ENCODE results near the gene TOP1.
A peak's percentile ranks its signal among the peaks of the same experiment; 100 is the strongest.
"Not testable (repeated sequence)": the region's sequence is repeated elsewhere in the genome, so short reads cannot be mapped to it uniquely, and the experiment has no call there.

TOP1 gene

DNA sequence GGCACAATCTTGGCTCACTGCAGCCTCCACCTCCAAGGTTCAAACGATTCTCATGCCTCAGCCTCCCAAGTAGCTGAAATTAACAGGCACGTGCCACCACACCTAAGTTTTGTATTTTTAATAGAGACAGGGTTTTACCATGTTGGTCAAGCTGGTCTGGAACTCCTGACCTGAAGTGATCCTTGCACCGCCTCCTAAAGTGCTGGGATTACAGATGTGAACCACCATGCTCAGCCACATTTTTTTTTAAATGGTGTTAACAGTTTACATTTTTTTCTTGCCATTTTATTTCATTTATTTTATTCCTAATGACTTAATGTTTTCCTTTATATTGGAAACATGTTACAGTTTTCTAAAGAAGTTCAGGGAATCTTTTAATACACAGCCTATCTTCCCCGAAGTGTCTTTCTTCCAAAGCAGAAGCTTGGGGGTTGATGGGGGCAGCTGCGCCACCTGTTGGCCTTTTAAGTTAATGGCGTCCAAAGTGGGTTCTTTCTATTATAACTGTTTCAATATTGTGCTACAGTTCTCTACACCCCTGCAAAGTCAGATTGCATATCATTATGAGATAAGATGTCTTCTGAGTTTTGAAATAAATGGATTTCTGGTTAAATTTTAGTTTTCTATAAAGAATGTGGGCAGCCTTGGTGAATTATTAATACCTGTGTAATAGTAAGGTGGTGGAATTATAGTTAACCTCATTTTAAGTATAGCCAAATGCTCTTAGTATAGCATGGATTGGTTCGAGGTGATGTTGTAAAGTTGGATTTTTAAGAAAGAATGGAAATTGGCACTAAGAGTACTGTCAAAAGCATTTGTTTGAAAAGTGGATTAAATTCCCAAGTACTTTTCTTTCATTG, 66.7 kb downstream of the TOP1 start:
- DNase-seq = peak; percentile 61 to 64

GRCh38 chr20:41098703-41099250, 70.2 kb downstream of the TOP1 start:
- DNase-seq = no peak

DNA sequence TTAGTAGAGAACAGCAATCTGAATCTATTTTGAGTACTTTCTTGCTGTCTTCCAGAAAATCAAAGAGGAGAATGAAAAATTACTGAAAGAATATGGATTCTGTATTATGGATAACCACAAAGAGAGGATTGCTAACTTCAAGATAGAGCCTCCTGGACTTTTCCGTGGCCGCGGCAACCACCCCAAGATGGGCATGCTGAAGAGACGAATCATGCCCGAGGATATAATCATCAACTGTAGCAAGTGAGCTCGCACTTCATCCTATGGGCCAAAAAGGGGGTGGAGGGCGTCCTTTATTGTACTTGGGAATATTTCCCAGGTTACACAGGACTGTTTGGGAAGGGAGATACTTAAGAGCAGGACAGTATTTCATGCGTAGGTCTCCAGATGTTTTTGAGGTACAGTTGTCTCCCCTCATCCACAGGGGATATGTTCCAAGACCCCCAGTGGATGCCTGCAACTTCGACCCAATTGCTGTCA, 71.4 kb downstream of the TOP1 start:
- no peak for DNase-seq

GRCh38 chr20:41101660-41102059, 73.0 kb downstream of the TOP1 start:
- no peak for DNase-seq

- no peak for DNase-seq
Observed at GRCh38 chr20:41108531-41108930, 79.9 kb downstream of the TOP1 start.

DNA sequence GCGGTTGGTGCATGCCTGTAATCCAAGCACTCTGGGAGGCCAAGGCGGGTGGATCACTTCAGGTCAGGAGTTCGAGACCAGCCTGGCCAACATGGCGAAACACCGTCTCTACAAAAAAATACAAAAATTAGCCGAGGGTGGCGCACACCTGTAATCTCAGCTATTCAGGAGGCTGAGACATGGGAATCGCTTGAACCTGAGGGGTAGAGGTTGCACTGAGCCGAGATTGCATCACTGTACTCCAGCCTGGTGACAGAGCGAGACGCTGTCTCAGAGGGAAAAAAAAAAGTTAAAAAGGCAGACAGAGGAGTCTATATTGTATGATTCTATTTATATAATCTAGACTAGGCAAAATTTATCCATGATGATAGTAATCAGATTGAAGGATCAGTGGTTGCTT, 81.4 kb downstream of the TOP1 start:
- no peak for DNase-seq

DNA sequence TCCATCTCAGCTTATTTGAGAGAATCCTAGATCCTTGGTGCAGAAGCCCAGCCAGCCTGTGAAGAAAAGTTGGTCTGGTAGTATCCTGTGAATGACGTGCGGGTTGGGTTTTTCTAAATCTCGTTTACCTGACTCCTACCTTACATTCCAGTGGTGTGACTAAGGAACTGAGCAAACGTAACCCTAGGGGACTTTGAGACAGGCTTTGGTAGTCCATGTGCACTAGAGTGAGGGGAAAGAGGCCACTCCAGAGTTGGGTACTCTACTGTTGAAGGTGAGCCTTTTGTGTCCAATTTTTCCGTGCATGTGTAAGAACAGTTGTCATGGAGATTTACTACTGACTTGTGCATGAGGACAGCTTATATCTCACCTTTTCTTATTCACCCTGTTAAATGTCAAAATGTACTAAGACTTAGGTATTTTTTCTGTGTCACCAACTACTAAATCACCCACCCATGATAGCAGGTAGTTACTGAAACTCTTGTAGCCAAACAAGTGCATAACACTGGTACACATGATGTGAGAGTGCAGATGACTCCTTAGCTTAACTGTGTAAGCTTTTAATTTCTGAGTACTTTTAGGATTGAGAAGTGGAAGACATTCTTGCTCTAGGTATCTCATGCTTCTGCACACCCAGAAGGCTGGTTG, 82.4 kb downstream of the TOP1 start:
- no peak for DNase-seq

- no peak for DNase-seq
Observed at GRCh38 chr20:41111578-41111951, 82.9 kb downstream of the TOP1 start.

- DNase-seq = no peak
Observed at GRCh38 chr20:41116282-41116956, 87.8 kb downstream of the TOP1 start.

GRCh38 chr20:41118159-41118558, 89.5 kb downstream of the TOP1 start:
- DNase-seq = not testable (repeated sequence)

- no peak for DNase-seq
Observed at GRCh38 chr20:41118632-41119031, 90.0 kb downstream of the TOP1 start.

- DNase-seq = no peak
Observed at GRCh38 chr20:41119614-41120561, 91.3 kb downstream of the TOP1 start.

DNA sequence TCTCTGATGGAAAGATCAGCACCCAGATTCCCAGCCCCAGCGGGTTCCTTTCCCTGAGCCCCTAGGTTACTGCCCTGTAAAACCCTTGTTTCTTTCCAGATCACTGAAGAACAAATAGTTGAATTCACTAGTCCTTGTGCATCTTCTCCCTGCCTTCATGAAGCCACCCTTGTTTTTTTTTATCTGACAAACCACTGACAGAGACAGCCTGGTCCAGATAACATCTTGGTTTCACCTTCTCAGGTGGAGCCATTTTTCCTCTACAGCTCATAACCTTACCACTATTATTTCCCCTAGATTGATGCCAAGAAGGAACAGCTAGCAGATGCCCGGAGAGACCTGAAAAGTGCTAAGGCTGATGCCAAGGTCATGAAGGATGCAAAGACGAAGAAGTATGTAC, 92.8 kb downstream of the TOP1 start:
- DNase-seq = no peak

DNA sequence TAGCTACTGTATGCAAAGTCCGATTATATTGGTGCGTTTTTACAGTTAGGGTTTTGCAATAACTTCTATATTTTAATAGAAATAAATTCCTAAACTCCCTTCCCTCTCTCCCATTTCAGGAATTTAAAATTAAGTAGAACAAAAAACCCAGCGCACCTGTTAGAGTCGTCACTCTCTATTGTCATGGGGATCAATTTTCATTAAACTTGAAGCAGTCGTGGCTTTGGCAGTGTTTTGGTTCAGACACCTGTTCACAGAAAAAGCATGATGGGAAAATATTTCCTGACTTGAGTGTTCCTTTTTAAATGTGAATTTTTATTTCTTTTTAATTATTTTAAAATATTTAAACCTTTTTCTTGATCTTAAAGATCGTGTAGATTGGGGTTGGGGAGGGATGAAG, 95.0 kb downstream of the TOP1 start:
- no peak for DNase-seq

GRCh38 chr20:41124451-41125094, 96.0 kb downstream of the TOP1 start:
- DNase-seq = no peak

- DNase-seq = no peak
Observed at GRCh38 chr20:41125530-41126457, 97.2 kb downstream of the TOP1 start.

- DNase-seq = no peak
Observed at GRCh38 chr20:41126719-41127118, 98.1 kb downstream of the TOP1 start.

GRCh38 chr20:41128317-41128716, 99.7 kb downstream of the TOP1 start:
- not testable (repeated sequence) for DNase-seq

DNA sequence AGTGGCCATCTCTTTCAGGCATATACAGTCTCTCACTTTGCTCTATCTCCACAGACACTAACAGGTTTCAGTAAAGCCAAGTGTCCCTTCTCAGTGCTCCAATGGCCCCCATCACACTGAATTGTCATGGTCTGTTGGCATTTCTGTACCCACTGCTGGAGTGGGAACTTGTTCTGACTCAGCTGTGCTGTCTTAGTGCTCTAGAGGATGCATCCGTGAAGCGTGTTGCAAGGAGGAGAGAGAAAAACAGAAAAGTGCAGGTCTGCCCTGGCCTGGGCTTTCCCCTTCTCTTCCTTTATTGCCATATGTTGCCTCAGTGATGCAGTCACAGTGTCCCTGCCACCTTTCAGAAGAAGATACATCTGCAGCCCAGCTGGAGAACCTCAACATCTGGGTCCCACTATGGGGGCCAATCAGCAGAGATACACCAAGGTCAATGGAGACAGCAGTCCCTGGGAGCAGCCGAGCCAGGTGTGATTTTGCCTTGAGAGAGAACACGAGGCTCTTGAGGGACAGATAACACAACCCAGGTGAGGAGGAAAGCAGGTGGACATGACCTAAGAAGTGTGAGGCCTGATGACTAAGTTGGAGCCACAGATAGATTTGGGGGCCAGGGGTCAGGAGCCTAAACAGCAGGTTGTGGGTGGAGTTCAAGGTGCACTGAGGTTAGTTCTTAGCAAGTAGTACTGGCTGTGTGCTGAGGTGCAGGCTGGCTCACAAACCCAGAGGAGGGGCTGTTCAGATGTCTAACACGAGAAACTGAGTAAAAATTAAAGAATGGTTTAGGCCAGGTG, 103.2 kb downstream of the TOP1 start:
- no peak for DNase-seq

GRCh38 chr20:41132388-41132775, 103.8 kb downstream of the TOP1 start:
- DNase-seq = not testable (repeated sequence)

Data from activated T-cell treated with anti-CD3 and anti-CD28 coated beads, Interleukin-2, amount 50 U/mL, for 48 hours (primary cell).